CD4-positive, alpha-beta memory T cell (primary cell): ENCODE data around the gene CRYBA1. TPM values are rescaled to one million over a fixed set of nuclear protein-coding genes. Genes with fewer than 3 reads are reported as not detected.

Experiments
- polyA plus RNA-seq, 2 donors: library from polyadenylated mRNA; unstranded; fragments of 300-500 nt; fragmentation: Illumina TruSeq; gene quantifications; one replicate each; pipeline ENCODE4 v1.2.3, GENCODE V29; 2021
- total RNA-seq, 2 experiments: library from RNA; stranded (reverse); gene quantifications; one replicate each; pipeline ENCODE4 v1.2.3, GENCODE V29; 2021

The CRYBA1 gene
- total and polyA plus RNA-seq, 4 experiments from 2014 or later: not detected

Other genes with a start within 250 kb of the CRYBA1 start
- not detected for gene SEZ6, start 240.8 kb upstream of the CRYBA1 start, total RNA-seq
- under 1 TPM; 0.41 to 0.81 TPM for gene SEZ6, start 240.8 kb upstream of the CRYBA1 start, polyA plus RNA-seq
- 1 to 10 TPM; 3.5 to 3.6 TPM for gene PIPOX, start 203.7 kb upstream of the CRYBA1 start, total RNA-seq
- under 1 TPM in 1 of 2 donors, not detected in 1; 0.29 TPM for gene PIPOX, start 203.7 kb upstream of the CRYBA1 start, polyA plus RNA-seq
- gene MYO18A, start 66.5 kb upstream of the CRYBA1 start, total RNA-seq: 100 to 1,000 TPM; 134 to 136 TPM
- gene MYO18A, start 66.5 kb upstream of the CRYBA1 start, polyA plus RNA-seq: 10 to 100 TPM in 1 of 2 donors, 1 to 10 TPM in 1; 6.0 to 44.9 TPM
- 10 to 100 TPM; 77.5 to 85.1 TPM for gene NUFIP2, start 47.3 kb downstream of the CRYBA1 start, total RNA-seq
- 10 to 100 TPM; 11.5 to 15.6 TPM for gene NUFIP2, start 47.3 kb downstream of the CRYBA1 start, polyA plus RNA-seq
- 10 to 100 TPM; 71.2 to 72.0 TPM for gene TAOK1, start 143.5 kb downstream of the CRYBA1 start, total RNA-seq
- gene TAOK1, start 143.5 kb downstream of the CRYBA1 start, polyA plus RNA-seq: 1 to 10 TPM; 3.9 to 4.1 TPM